ENCODE measurements around the gene AFF2. TPM values are rescaled to one million over a fixed set of nuclear protein-coding genes. Genes with fewer than 3 reads are reported as not detected.

Gene AFF2
- total and polyA plus RNA-seq, 3 donors from 2014 or later: 4.7 to 28.1 (median 21.3) TPM

DNA sequence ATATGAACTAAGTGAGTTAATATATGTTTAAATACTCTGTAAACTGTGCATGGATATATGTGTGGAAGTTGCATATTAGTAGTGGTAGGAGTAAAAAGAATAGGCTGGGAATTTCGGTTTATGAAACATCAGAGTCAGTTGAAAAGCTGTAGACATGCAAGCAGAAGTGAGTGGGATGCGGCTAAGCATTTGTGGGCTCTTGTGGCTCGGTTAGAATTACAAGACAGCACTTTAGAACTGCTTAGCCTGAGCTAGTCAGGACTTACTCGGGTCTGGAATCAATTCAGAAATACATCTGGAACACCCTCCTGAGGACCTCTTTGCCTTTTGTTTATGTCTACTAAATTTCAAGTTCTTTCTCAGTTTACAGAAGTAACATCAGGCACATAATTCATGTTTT lies 93.6 kb downstream of the AFF2 start:
- no peak overlapping the region for H3K27ac ChIP-seq
- no peak for TF ChIP-seq POLR2A (IDR thresholded peaks at IDR 0.05)
- TF ChIP-seq, protein P1, sequence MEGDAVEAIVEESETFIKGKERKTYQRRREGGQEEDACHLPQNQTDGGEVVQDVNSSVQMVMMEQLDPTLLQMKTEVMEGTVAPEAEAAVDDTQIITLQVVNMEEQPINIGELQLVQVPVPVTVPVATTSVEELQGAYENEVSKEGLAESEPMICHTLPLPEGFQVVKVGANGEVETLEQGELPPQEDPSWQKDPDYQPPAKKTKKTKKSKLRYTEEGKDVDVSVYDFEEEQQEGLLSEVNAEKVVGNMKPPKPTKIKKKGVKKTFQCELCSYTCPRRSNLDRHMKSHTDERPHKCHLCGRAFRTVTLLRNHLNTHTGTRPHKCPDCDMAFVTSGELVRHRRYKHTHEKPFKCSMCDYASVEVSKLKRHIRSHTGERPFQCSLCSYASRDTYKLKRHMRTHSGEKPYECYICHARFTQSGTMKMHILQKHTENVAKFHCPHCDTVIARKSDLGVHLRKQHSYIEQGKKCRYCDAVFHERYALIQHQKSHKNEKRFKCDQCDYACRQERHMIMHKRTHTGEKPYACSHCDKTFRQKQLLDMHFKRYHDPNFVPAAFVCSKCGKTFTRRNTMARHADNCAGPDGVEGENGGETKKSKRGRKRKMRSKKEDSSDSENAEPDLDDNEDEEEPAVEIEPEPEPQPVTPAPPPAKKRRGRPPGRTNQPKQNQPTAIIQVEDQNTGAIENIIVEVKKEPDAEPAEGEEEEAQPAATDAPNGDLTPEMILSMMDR (IDR thresholded peaks at IDR 0.05): no peak
- WGBS, 2 donors: 63 to 69% methylated on average over 4 of the region's 4 CpGs
- H3K4me1 ChIP-seq: no peaks in the 10 kb centered on the region
- H3K36me3 ChIP-seq (ENCODE audit: low read depth, missing control alignments): no peaks in the 10 kb centered on the region
- intact Hi-C loops (cut with DNase I; ENCODE audit: low total_unique reads): no loop called here
- H3K4me3 ChIP-seq: no peak overlapping the region
- no peaks in the 10 kb centered on the region for H3K9me3 ChIP-seq
- no peak for DNase-seq
- H3K27me3 ChIP-seq: no peaks in the 10 kb centered on the region

DNA sequence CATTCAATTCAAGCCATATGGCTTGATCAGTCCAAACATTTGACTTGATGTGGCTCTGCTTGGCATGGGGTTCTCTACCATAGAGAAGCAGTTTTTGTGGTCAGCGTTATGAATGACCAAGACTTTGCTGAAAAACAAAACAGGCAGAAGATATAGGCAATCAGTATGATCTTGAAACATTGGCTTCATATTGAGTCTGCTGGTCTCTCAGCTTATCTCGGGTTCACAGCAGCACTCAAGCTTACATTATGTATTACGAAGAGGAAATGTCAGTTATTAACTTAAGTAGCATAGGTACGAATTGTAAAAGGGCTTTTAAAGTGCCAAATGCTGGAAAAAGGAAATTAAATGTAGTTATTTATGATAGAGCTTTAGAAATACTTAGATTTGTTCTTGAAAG lies 99.0 kb downstream of the AFF2 start:
- no peaks in the 10 kb centered on the region for H3K27me3 ChIP-seq

DNA sequence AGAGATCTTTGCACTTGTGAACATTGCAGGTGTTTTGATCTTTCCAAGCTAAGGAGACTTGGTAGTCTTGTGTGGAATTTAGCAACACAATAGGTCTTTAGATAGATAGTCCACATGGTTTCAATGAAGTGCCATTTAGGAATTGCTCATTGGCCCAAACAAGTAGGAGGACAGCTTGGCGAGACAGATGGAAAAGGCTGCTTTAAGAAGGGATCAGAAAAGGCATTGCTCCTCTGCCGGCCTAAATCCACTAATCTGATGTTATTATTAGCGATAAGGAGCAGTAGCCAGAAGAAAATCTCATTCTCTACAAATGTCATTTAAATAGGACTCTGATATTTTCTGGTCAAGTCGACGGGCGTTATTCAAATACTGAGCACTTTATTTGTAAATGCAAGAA lies 99.7 kb downstream of the AFF2 start:
- H3K27ac ChIP-seq: no peak overlapping the region
- intact Hi-C loops (cut with DNase I; ENCODE audit: low total_unique reads): no loop called here
- no peak overlapping the region for H3K4me3 ChIP-seq
- 85 to 87% methylated on average over 6 of the region's 6 CpGs for WGBS, 2 donors
- H3K27me3 ChIP-seq: no peaks in the 10 kb centered on the region
- H3K36me3 ChIP-seq (ENCODE audit: low read depth, missing control alignments): no peaks in the 10 kb centered on the region
- DNase-seq: no peak
- TF ChIP-seq POLR2A (IDR thresholded peaks at IDR 0.05): no peak
- TF ChIP-seq, protein P1 (IDR thresholded peaks at IDR 0.05): no peak
- H3K4me1 ChIP-seq: no peaks in the 10 kb centered on the region
- no peaks in the 10 kb centered on the region for H3K9me3 ChIP-seq

More for the DNA sequence above, 99.0 kb downstream of the AFF2 start:
- Histone ChIP-seq H3K9me3 (no peaks in the 10 kb centered on the region), H3K4me1 (no peaks in the 10 kb centered on the region), H3K4me3 (no peak overlapping the region), H3K27ac (no peak overlapping the region), H3K36me3 (ENCODE audit: low read depth, missing control alignments) (no peaks in the 10 kb centered on the region)
- 74 to 81% methylated on average over 4 of the region's 4 CpGs for WGBS, 2 donors
- TF ChIP-seq, protein P1 (IDR thresholded peaks at IDR 0.05): no peak
- TF ChIP-seq POLR2A (IDR thresholded peaks at IDR 0.05): no peak
- intact Hi-C loops (cut with DNase I; ENCODE audit: low total_unique reads): no loop called here
- DNase-seq: no peak

DNA sequence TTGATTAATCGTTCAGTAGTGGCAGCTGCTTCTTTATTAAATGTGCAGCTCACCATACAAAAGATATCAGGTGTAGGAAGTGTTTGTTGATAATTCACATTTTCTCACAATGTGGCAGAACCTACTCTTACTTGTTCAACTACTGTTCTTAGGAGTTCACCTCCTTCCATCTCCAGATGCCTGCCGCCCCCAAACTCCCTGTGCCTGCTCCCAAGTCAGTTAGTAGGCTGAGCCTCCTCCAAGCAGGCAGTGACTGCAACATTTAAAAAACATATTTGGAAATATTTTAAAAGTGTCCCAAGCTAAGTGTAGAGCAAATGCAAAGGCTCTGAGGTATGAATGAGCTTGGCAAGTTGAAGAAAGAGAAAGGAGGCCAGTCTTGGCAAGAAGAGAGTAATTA lies 100.2 kb downstream of the AFF2 start:
- 94 to 95% methylated on average over 2 of the region's 2 CpGs for WGBS, 2 donors
- Histone ChIP-seq H3K27ac (no peak overlapping the region), H3K4me3 (no peak overlapping the region), H3K9me3 (no peaks in the 10 kb centered on the region), H3K36me3 (ENCODE audit: low read depth, missing control alignments) (no peaks in the 10 kb centered on the region), H3K4me1 (no peaks in the 10 kb centered on the region), H3K27me3 (no peaks in the 10 kb centered on the region)
- DNase-seq: no peak
- TF ChIP-seq, protein P1 (IDR thresholded peaks at IDR 0.05): no peak
- TF ChIP-seq POLR2A (IDR thresholded peaks at IDR 0.05): no peak
- intact Hi-C loops (cut with DNase I; ENCODE audit: low total_unique reads): no loop called here

DNA sequence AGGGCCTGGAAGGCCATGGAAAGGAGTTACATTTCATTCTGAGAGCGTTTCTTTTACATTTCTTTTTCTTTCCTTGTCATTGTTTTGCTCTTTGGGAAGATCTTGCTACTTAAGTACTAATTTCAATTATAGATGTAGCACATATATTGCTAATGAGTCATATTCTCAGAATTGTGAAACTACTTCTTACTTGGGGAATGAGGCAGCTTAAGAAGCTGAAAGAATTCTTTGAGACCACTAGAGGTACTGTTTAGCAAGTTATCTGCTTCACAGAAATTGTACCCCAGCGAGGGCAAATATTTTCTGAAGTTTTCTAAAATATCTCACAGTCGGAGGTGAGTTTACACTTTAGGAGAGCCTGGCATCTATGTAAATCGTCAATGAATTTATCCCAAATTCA lies 100.6 kb downstream of the AFF2 start:
- no peak for DNase-seq
- Histone ChIP-seq H3K36me3 (ENCODE audit: low read depth, missing control alignments) (no peaks in the 10 kb centered on the region), H3K4me3 (no peak overlapping the region), H3K27me3 (no peaks in the 10 kb centered on the region), H3K27ac (no peak overlapping the region), H3K9me3 (no peaks in the 10 kb centered on the region), H3K4me1 (no peaks in the 10 kb centered on the region)
- no peak for TF ChIP-seq POLR2A (IDR thresholded peaks at IDR 0.05)
- TF ChIP-seq, protein P1 (IDR thresholded peaks at IDR 0.05): no peak
- WGBS, 2 donors: 82 to 86% methylated on average over 4 of the region's 4 CpGs
- intact Hi-C loops (cut with DNase I; ENCODE audit: low total_unique reads): no loop called here

Measured in testis (tissue), 3 donors.